ENCODE results near the gene CSN1S1. TPM values are rescaled to one million over a fixed set of nuclear protein-coding genes. Genes with fewer than 3 reads are reported as not detected.

Gene CSN1S1
- total RNA-seq, 4 donors from 2014 or later: 3.9 TPM; not detected in 3

- WGBS, 2 donors: 84 to 95% methylated on average over 3 of the region's 3 CpGs
- no peak overlapping the region for H3K27ac ChIP-seq
Observed at GRCh38 chr4:69894721-69895120, 36.1 kb upstream of the CSN1S1 start.

GRCh38 chr4:69896530-69897116 is 34.2 kb upstream of the CSN1S1 start:
- no peaks in the 10 kb centered on the region for H3K4me1 ChIP-seq
- DNase-seq (ENCODE audit: low spot score in 2 of 2): no peak
- TF ChIP-seq EP300 (IDR thresholded peaks at IDR 0.05): no peak
- peak in 2 of 5 experiments; percentile 9 to 14 for TF ChIP-seq CTCF (IDR thresholded peaks at IDR 0.05)
- no peaks in the 10 kb centered on the region for H3K36me3 ChIP-seq
- no peaks in the 10 kb centered on the region for H3K9me3 ChIP-seq
- no peak overlapping the region for H3K27ac ChIP-seq
- H3K4me3 ChIP-seq: no peak overlapping the region
- no peaks in the 10 kb centered on the region for H3K27me3 ChIP-seq

More at GRCh38 chr4:69894721-69895120, 36.1 kb upstream of the CSN1S1 start:
- Histone ChIP-seq H3K36me3 (no peaks in the 10 kb centered on the region), H3K9me3 (no peaks in the 10 kb centered on the region), H3K4me3 (no peak overlapping the region), H3K4me1 (no peaks in the 10 kb centered on the region), H3K27me3 (no peaks in the 10 kb centered on the region)
- TF ChIP-seq EP300 (IDR thresholded peaks at IDR 0.05): no peak
- TF ChIP-seq POLR2A (IDR thresholded peaks at IDR 0.05): no peak
- TF ChIP-seq CTCF (IDR thresholded peaks at IDR 0.05): no peak
- no peak for DNase-seq (ENCODE audit: low spot score in 2 of 2)

GRCh38 chr4:69907151-69907550 is 23.7 kb upstream of the CSN1S1 start:
- TF ChIP-seq EP300 (IDR thresholded peaks at IDR 0.05) (no peak), CTCF (IDR thresholded peaks at IDR 0.05) (no peak), POLR2A (IDR thresholded peaks at IDR 0.05) (no peak)
- 40 to 43% methylated on average over 1 of the region's 1 CpG for WGBS, 2 donors
- no peak overlapping the region for H3K4me3 ChIP-seq
- no peaks in the 10 kb centered on the region for H3K36me3 ChIP-seq
- H3K4me1 ChIP-seq: no peaks in the 10 kb centered on the region
- DNase-seq (ENCODE audit: low spot score in 2 of 2): no peak
- H3K27me3 ChIP-seq: no peaks in the 10 kb centered on the region
- H3K9me3 ChIP-seq: peaks cover 0 to 3% (median 0%) of the 10 kb centered on the region in 4 donors
- H3K27ac ChIP-seq: no peak overlapping the region

- 94 to 95% methylated on average over 4 of the region's 4 CpGs for WGBS, 2 donors
Observed at GRCh38 chr4:69909195-69909594, 21.7 kb upstream of the CSN1S1 start.

More at GRCh38 chr4:69909195-69909594, 21.7 kb upstream of the CSN1S1 start:
- no peak overlapping the region for H3K27ac ChIP-seq
- H3K27me3 ChIP-seq: no peaks in the 10 kb centered on the region
- no peak overlapping the region for H3K4me3 ChIP-seq
- no peaks in the 10 kb centered on the region for H3K4me1 ChIP-seq
- H3K9me3 ChIP-seq: peaks cover 0 to 3% (median 0%) of the 10 kb centered on the region in 4 donors
- no peak for TF ChIP-seq POLR2A (IDR thresholded peaks at IDR 0.05)
- no peak for TF ChIP-seq EP300 (IDR thresholded peaks at IDR 0.05)
- no peak for TF ChIP-seq CTCF (IDR thresholded peaks at IDR 0.05)
- H3K36me3 ChIP-seq: no peaks in the 10 kb centered on the region
- DNase-seq (ENCODE audit: low spot score in 2 of 2): no peak
